ENCODE data around the gene DSPP.

Gene DSPP

DNA sequence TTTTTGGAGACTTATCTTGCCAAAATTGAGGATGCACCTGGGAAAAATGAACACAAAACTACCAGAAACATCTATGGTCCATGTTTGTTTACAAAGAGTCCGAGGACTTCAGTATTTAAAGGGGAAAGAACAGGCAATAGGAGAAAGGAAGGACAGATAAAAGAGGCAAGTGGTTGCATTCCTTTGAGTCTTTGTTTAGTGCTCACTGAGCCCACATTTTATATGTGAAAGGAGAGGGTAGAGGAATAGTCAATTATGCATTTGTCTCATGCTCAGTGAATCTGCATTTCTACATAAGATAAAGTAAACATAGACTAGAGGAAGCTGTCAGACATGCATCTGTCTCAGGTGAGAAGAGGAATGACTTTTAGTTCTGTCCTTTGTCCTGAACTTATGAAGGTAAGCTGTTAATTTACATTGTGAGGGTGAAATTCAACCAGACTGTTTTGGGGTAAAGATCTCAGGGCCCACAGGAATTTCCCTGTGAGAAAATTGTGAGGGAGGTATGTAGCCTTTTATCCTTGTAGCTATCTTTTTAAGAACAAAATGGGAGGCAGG, 46.2 kb downstream of the DSPP start:
- no peak overlapping the region for H3K27ac Mint-ChIP-seq

DNA sequence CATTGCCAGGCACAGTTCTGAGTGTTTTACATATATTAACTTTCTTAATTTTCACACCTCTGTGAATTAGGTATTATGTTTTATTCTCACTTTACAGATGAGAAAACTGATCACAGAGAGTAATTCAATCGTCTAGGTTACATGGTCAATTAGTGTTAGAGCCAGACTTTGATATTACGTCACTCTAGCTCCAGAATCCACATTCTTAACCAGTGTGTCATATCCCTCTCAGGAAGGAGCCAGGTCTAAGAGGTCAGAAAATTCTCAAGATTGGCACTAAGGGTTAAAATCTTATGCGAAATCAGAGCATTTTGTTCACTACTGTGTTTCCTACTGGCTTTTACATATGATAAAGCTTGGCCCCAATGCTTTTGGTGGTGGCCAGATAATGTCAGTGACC, 49.2 kb downstream of the DSPP start:
- H3K4me3 Mint-ChIP-seq = no peak overlapping the region
- DNase-seq (ENCODE audit: low spot score in 2 of 2) = no peak

More for the DNA sequence above, 46.2 kb downstream of the DSPP start:
- no peak overlapping the region for H3K4me3 Mint-ChIP-seq
- no peaks in the 10 kb centered on the region for H3K4me1 Mint-ChIP-seq
- peaks cover 5% of the 10 kb centered on the region for H3K27me3 Mint-ChIP-seq
- H3K9me3 Mint-ChIP-seq = no peaks in the 10 kb centered on the region
- DNase-seq (ENCODE audit: low spot score in 2 of 2) = no peak
- ATAC-seq (ENCODE audit: low read depth) = no peak
- H3K36me3 Mint-ChIP-seq = no peaks in the 10 kb centered on the region

DNA sequence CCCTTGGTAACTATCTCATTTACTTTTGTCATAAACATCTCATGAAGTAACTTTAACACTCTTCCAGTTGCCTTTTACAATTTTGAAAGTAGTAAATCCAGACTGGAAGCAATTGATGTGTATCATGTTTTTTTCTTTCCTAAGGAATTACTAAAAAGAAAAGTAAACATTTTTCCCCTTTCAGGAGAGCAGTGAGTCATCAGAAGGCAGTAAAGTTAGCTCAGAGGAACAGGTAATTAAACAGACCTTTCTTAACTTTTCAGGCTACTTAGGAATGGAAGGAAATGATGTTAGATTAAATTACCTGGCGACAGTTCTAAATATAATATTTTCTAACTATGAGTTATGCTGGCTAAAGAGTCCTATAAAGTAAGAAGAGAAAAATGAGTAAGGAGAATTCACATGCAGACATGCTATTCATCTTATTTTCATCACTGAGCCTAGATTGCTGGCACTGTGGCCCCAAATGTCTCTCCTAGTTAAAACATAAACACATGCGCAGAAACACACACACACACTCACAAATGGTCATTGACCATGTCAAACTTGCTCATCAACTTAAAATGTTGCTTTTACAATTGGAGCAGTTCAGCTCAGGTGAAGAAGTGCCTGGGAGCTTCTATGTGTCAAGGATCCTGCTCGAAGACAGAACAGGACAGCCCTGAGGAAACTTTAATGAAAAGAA, 51.1 kb downstream of the DSPP start:
- Mint-ChIP-seq H3K27me3 (peaks cover 13% of the 10 kb centered on the region), H3K36me3 (no peaks in the 10 kb centered on the region), H3K4me3 (no peak overlapping the region), H3K9me3 (no peaks in the 10 kb centered on the region), H3K27ac (no peak overlapping the region), H3K4me1 (no peaks in the 10 kb centered on the region)
- DNase-seq (ENCODE audit: low spot score in 2 of 2) (no peak), ATAC-seq (ENCODE audit: low read depth) (no peak)

More for the DNA sequence above, 49.2 kb downstream of the DSPP start:
- ATAC-seq (ENCODE audit: low read depth) = no peak
- Mint-ChIP-seq H3K27ac (no peak overlapping the region), H3K36me3 (no peaks in the 10 kb centered on the region), H3K27me3 (peaks cover 11% of the 10 kb centered on the region), H3K9me3 (no peaks in the 10 kb centered on the region), H3K4me1 (no peaks in the 10 kb centered on the region)

DNA sequence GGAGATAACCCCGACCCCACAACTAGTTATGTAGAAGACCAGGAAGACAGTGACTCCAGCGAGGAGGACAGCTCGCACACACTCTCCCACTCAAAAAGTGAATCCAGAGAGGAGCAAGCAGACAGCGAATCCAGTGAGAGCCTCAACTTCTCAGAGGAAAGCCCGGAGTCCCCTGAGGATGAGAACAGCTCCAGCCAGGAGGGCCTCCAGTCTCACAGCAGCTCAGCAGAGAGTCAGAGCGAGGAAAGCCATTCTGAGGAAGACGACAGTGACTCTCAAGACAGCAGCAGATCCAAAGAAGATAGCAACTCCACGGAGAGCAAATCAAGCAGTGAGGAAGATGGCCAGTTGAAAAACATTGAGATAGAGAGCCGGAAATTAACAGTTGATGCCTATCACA, 54.5 kb downstream of the DSPP start:
- Mint-ChIP-seq H3K27me3 (peaks cover 12% of the 10 kb centered on the region), H3K9me3 (no peaks in the 10 kb centered on the region), H3K27ac (no peak overlapping the region), H3K4me1 (no peaks in the 10 kb centered on the region), H3K4me3 (no peak overlapping the region), H3K36me3 (no peaks in the 10 kb centered on the region)
- no peak for DNase-seq (ENCODE audit: low spot score in 2 of 2)
- no peak for ATAC-seq (ENCODE audit: low read depth)
